Activated T-cell treated with anti-CD3 and anti-CD28 coated beads, Interleukin-2, amount 50 U/mL, for 72 hours (primary cell): ENCODE measurements around the gene RASGRP3. TPM values are rescaled to one million over a fixed set of nuclear protein-coding genes. Genes with fewer than 3 reads are reported as not detected.

ENCODE experiments used
- total RNA-seq, 2 donors: library from RNA; stranded (reverse); gene quantifications; one replicate each; pipeline ENCODE4 v1.2.3, GENCODE V29; 2022

RASGRP3 gene
- total RNA-seq, 2 donors from 2014 or later, result 3.1 to 3.8 TPM

Other genes starting within 250 kb of the RASGRP3 start
- gene FAM98A, start 122.7 kb downstream of the RASGRP3 start, total RNA-seq, result 10 to 100 TPM; 20.7 to 21.6 TPM